ENCODE measurements around the gene SLC35F3. TPM values are rescaled to one million over a fixed set of nuclear protein-coding genes. Genes with fewer than 3 reads are reported as not detected.

SLC35F3 gene
- total and polyA plus RNA-seq, 2 experiments from 2014 or later: 1.0 to 3.2 TPM

DNA sequence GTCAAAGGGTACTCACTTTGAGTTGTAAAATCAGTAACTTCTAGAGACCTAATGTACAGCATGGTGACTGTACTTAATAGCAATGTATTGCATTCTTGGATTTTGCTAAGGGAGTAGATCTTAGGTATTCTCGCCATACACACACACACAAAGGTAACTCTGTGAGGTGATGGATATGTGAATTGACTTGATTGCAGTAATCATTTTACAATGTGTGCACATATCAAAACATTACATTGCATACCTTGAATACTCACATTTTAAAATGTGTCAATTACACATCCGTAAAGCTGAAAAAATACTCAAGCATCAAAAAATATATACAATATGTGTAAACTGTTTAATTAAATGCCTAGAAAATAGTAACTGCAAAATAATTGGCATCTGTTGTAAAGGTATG lies 86.0 kb downstream of the SLC35F3 start (continued):
- no peak for TF ChIP-seq REST (IDR thresholded peaks at IDR 0.05; ENCODE audit: unreplicated experiment)
- no peak for TF ChIP-seq EZH2phosphoT487 (IDR thresholded peaks at IDR 0.05; ENCODE audit: unreplicated experiment)

- no peak overlapping the region; the same call in 1 of the 2 replicates for H2AFZ ChIP-seq
- ATAC-seq (no peak), DNase-seq (ENCODE audit: low spot score) (no peak)
- H3K36me3 ChIP-seq (ENCODE audit: insufficient read depth): no peaks in the 10 kb centered on the region
- H3K27me3 ChIP-seq (ENCODE audit: insufficient read depth): no peaks in the 10 kb centered on the region
- H3K27ac Mint-ChIP-seq: no peak overlapping the region
- H3K4me2 ChIP-seq: no peak overlapping the region
- H4K20me1 ChIP-seq (replicated peaks; ENCODE audit: insufficient read depth): no peaks in the 10 kb centered on the region
- no peaks in the 10 kb centered on the region; the same call in 1 of the 2 replicates for H3K9me2 ChIP-seq (ENCODE audit: insufficient read depth)
- no peaks in the 10 kb centered on the region for H3K4me1 Mint-ChIP-seq
- H3K27me3 Mint-ChIP-seq (ENCODE audit: insufficient read depth, low read depth, poor library complexity): no peaks in the 10 kb centered on the region
- H3F3A ChIP-seq (replicated peaks; ENCODE audit: low read depth): no peaks in the 10 kb centered on the region
- H3K27ac ChIP-seq (ENCODE audit: low read depth): no peak overlapping the region
- no peaks in the 10 kb centered on the region for H3K9me3 Mint-ChIP-seq
- no peaks in the 10 kb centered on the region for H3K79me2 ChIP-seq (replicated peaks; ENCODE audit: insufficient read depth)
- H3K4me3 ChIP-seq: no peak overlapping the region
- H3K36me3 Mint-ChIP-seq (ENCODE audit: low read depth): no peaks in the 10 kb centered on the region
- no peaks in the 10 kb centered on the region for H3K4me1 ChIP-seq (ENCODE audit: insufficient read depth)
- no peak overlapping the region for H3K4me3 Mint-ChIP-seq
- TF ChIP-seq ZNF331 (CRISPR knock-in tag; IDR thresholded peaks at IDR 0.05; ENCODE audit: low read depth) (no peak), ZNF462 (CRISPR knock-in tag; IDR thresholded peaks at IDR 0.05) (no peak), JUNB (IDR thresholded peaks at IDR 0.05; ENCODE audit: unreplicated experiment) (no peak), POLR2AphosphoS5 (IDR thresholded peaks at IDR 0.05; ENCODE audit: low read depth) (no peak), REST (IDR thresholded peaks at IDR 0.05; ENCODE audit: unreplicated experiment) (no peak), EZH2 (IDR thresholded peaks at IDR 0.05; ENCODE audit: low read depth, unreplicated experiment) (no peak), EZH2phosphoT487 (IDR thresholded peaks at IDR 0.05; ENCODE audit: unreplicated experiment) (no peak), NANOG (IDR thresholded peaks at IDR 0.05; ENCODE audit: borderline replicate concordance) (no peak), STAT1 (IDR thresholded peaks at IDR 0.05; ENCODE audit: unreplicated experiment) (no peak), CREB1 (CRISPR knock-in tag; IDR thresholded peaks at IDR 0.05; ENCODE audit: low read depth) (no peak), ETS1 (IDR thresholded peaks at IDR 0.05) (no peak)
These were observed 89.2 kb downstream of the SLC35F3 start for GRCh38 chr1:233993651-233994050.
